NCI-H1436 treated with DMSO at 0.1 percent for 48 hours (cell line): Measurements from ENCODE around the gene ZBTB25.
"Not testable (repeated sequence)": the region's sequence is repeated elsewhere in the genome, so short reads cannot be mapped to it uniquely, and the experiment has no call there.

ENCODE experiments used
- DNase-seq: peaks from one replicate; lab custom pipeline; 2025; lab: John Stamatoyannopoulos, UW

ZBTB25 gene

GRCh38 chr14:64503434-64504309, at the start of gene ZBTB25:
ZBTB25 (minus strand) TSS chr14:64503838; CDS start chr14:64490533, 13,305 bp downstream.
- peak; percentile 56 for DNase-seq

- DNase-seq: peak; percentile 28
Observed at GRCh38 chr14:64550621-64551333, 47.1 kb upstream of the ZBTB25 start.

- no peak for DNase-seq
Observed at GRCh38 chr14:64549791-64550620, 46.4 kb upstream of the ZBTB25 start, which contains the start of gene PPP1R36. PPP1R36 (plus strand) TSS chr14:64549961; CDS start chr14:64549998, 37 bp downstream.

GRCh38 chr14:64549016-64549415, 45.4 kb upstream of the ZBTB25 start:
- no peak for DNase-seq

GRCh38 chr14:64544607-64545312, 41.1 kb upstream of the ZBTB25 start:
- DNase-seq: no peak

GRCh38 chr14:64542836-64543201, 39.2 kb upstream of the ZBTB25 start:
- no peak for DNase-seq

GRCh38 chr14:64541972-64542835, 38.6 kb upstream of the ZBTB25 start:
- no peak for DNase-seq

GRCh38 chr14:64541261-64541971, 37.8 kb upstream of the ZBTB25 start:
- no peak for DNase-seq

- DNase-seq: peak; percentile 81
Observed at GRCh38 chr14:64540208-64541202, 36.9 kb upstream of the ZBTB25 start, which contains the start of gene HSPA2. HSPA2 (plus strand) TSS chr14:64540741; CDS start chr14:64540850, 109 bp downstream.

- DNase-seq: no peak
Observed at GRCh38 chr14:64536488-64537245, 33.0 kb upstream of the ZBTB25 start.

GRCh38 chr14:64531567-64531966, 27.9 kb upstream of the ZBTB25 start:
- no peak for DNase-seq

- DNase-seq: no peak
Observed at GRCh38 chr14:64525354-64525753, 21.7 kb upstream of the ZBTB25 start.

- DNase-seq: no peak
Observed at GRCh38 chr14:64522591-64523355, 19.1 kb upstream of the ZBTB25 start.

GRCh38 chr14:64520699-64521098, 17.1 kb upstream of the ZBTB25 start:
- DNase-seq: no peak

GRCh38 chr14:64518229-64518628, 14.6 kb upstream of the ZBTB25 start:
- no peak for DNase-seq

- not testable (repeated sequence) for DNase-seq
Observed at GRCh38 chr14:64517667-64518066, 14.0 kb upstream of the ZBTB25 start.

- no peak for DNase-seq
Observed at GRCh38 chr14:64516969-64517368, 13.3 kb upstream of the ZBTB25 start.
